ENCODE results near the gene PRRG2.

- TF ChIP-seq SIN3A (IDR thresholded peaks at IDR 0.05; ENCODE audit: borderline replicate concordance, insufficient read depth, low read depth, low read length) (no peak), CTCF (IDR thresholded peaks at IDR 0.05) (no peak), POLR2AphosphoS5 (IDR thresholded peaks at IDR 0.05; ENCODE audit: low read depth, low read length) (no peak), REST (IDR thresholded peaks at IDR 0.05; ENCODE audit: insufficient read depth in 1 of 2, low read depth in 2 of 2, low read length in 1 of 2) (no peak), TCF7L2 (IDR thresholded peaks at IDR 0.05; ENCODE audit: low read depth, low read length) (no peak)
Measured at GRCh38 chr19:49559928-49560327, 21.2 kb upstream of the PRRG2 start.
